IMR-90 (cell line): ENCODE results near the gene OLAH.

Source experiments
- BHLHE40 ChIP-seq: fragments of 150-350 bp; IDR thresholded peaks from 2 replicates; pipeline ENCODE4 v1.6.1; 2016; ENCODE audit warnings: mild to moderate bottlenecking, low read depth, low read length
- CEBPB ChIP-seq: IDR thresholded peaks from 2 replicates; pipeline ENCODE4 v1.6.1; 2012; ENCODE audit warnings: low read depth, low read length, improper control_type of control experiment
- CHD1 ChIP-seq: IDR thresholded peaks from 2 replicates; pipeline ENCODE4 v1.6.1; 2012; ENCODE audit warnings: low read depth, low read length, improper control_type of control experiment
- CTCF ChIP-seq: conservative IDR thresholded peaks from 2 replicates; pipeline ENCODE4 v1.5.1; 2012; ENCODE audit warnings: mild to moderate bottlenecking, low read depth, low read length, improper control_type of control experiment
- MAFK ChIP-seq: IDR thresholded peaks from 2 replicates; pipeline ENCODE4 v1.6.1; 2012; ENCODE audit warnings: low read depth, low read length, improper control_type of control experiment
- MAZ ChIP-seq: IDR thresholded peaks from 2 replicates; pipeline ENCODE4 v1.6.1; 2012; ENCODE audit warnings: low read depth, mild to moderate bottlenecking, low read length, improper control_type of control experiment, moderate library complexity, borderline replicate concordance
- MXI1 ChIP-seq: IDR thresholded peaks from 2 replicates; pipeline ENCODE4 v1.6.1; 2012; ENCODE audit warnings: low read depth, mild to moderate bottlenecking, low read length, moderate library complexity, borderline replicate concordance
- NFE2L2 ChIP-seq: fragments of 150-350 bp; IDR thresholded peaks from 2 replicates; pipeline ENCODE4 v1.6.1; 2016; ENCODE audit warnings: low read depth, mild to moderate bottlenecking, low read length
- POLR2A ChIP-seq: IDR thresholded peaks from 2 replicates; pipeline ENCODE4 v1.6.1; 2012; ENCODE audit warnings: mild to moderate bottlenecking, low read depth, low read length
- RAD21 ChIP-seq: IDR thresholded peaks from 2 replicates; pipeline ENCODE4 v1.6.1; 2012; ENCODE audit warnings: low read length, improper control_type of control experiment
- RCOR1 ChIP-seq: IDR thresholded peaks from 2 replicates; pipeline ENCODE4 v1.6.1; 2012; ENCODE audit warnings: mild to moderate bottlenecking, low read length, improper control_type of control experiment; ENCODE audit not compliant: insufficient replicate concordance
- RFX5 ChIP-seq: IDR thresholded peaks from 2 replicates; pipeline ENCODE4 v1.8.0; 2012; ENCODE audit warnings: low read depth, mild to moderate bottlenecking, low read length, moderate library complexity
- TF ChIP-seq, protein P1 (sequence below): fragments of 150-350 bp; IDR thresholded peaks from 2 replicates; pipeline ENCODE4 v1.6.1; 2017; ENCODE audit warnings: mild to moderate bottlenecking, antibody characterized with exemption, low read length, low read depth
- TF ChIP-seq, protein P2 (sequence below): fragments of 150-350 bp; IDR thresholded peaks from 2 replicates; pipeline ENCODE4 v1.6.1; 2016; ENCODE audit warnings: low read depth, mild to moderate bottlenecking, low read length, moderate library complexity, borderline replicate concordance

DNA sequence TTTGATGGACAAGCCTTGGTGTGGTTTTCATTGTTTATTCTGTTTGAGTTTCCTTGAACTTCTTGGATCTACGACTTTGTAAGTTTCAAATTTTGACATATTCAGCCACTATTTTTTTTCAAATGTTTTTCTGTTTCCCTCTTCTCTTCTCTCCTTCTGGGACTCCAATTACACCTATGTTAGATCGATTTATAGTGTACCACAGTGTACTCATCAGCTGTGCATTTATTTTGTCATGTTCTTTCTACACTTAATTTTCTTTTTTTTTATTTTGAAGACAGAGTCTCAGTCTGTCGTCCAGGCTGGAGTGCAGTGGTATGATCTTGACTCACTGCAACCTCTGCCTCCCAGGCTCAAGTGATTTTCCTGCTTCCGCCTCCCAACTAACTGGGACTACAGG is 16.2 kb downstream of the OLAH start:
- TF ChIP-seq CTCF (no peak), NFE2L2 (no peak), POLR2A (no peak), RAD21 (no peak), MAZ (no peak), BHLHE40 (no peak), MXI1 (no peak), MAFK (no peak), RFX5 (no peak), CHD1 (no peak), RCOR1 (no peak), CEBPB (no peak)
- TF ChIP-seq, protein P1, sequence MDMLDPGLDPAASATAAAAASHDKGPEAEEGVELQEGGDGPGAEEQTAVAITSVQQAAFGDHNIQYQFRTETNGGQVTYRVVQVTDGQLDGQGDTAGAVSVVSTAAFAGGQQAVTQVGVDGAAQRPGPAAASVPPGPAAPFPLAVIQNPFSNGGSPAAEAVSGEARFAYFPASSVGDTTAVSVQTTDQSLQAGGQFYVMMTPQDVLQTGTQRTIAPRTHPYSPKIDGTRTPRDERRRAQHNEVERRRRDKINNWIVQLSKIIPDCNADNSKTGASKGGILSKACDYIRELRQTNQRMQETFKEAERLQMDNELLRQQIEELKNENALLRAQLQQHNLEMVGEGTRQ, result no peak
- TF ChIP-seq, protein P2, sequence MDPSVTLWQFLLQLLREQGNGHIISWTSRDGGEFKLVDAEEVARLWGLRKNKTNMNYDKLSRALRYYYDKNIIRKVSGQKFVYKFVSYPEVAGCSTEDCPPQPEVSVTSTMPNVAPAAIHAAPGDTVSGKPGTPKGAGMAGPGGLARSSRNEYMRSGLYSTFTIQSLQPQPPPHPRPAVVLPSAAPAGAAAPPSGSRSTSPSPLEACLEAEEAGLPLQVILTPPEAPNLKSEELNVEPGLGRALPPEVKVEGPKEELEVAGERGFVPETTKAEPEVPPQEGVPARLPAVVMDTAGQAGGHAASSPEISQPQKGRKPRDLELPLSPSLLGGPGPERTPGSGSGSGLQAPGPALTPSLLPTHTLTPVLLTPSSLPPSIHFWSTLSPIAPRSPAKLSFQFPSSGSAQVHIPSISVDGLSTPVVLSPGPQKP, result no peak
